Measurements from ENCODE around the gene GRM7.

The GRM7 gene

DNA sequence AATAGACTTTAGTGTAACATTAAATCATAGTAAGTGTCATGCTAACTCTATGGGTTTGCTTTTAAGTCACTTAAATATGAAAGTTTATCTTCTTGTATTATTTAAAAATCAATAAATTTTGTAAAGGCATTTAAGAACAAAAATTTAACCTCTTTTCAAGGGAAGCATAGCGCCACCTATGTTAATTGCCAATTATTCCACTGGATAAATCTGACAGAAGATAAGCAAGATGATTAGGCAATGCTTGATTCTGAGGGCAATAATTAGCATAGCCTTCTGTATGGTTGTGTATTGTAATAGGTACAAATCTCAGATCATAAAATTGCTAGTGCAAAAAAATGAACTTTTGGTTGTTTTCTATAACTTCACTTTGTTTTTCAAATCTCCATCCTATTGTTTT, 560.1 kb downstream of the GRM7 start:
- no peak for DNase-seq (ENCODE audit: low read depth in 1 of 2, low spot score in 1 of 2)
- Histone ChIP-seq H3K27ac (replicated peaks) (no peak overlapping the region), H3K27me3 (ENCODE audit: insufficient read depth, poor library complexity, severe bottlenecking) (no peaks in the 10 kb centered on the region), H3K4me3 (replicated peaks; ENCODE audit: insufficient read depth, low read length) (no peak overlapping the region)
- TF ChIP-seq, protein P1, sequence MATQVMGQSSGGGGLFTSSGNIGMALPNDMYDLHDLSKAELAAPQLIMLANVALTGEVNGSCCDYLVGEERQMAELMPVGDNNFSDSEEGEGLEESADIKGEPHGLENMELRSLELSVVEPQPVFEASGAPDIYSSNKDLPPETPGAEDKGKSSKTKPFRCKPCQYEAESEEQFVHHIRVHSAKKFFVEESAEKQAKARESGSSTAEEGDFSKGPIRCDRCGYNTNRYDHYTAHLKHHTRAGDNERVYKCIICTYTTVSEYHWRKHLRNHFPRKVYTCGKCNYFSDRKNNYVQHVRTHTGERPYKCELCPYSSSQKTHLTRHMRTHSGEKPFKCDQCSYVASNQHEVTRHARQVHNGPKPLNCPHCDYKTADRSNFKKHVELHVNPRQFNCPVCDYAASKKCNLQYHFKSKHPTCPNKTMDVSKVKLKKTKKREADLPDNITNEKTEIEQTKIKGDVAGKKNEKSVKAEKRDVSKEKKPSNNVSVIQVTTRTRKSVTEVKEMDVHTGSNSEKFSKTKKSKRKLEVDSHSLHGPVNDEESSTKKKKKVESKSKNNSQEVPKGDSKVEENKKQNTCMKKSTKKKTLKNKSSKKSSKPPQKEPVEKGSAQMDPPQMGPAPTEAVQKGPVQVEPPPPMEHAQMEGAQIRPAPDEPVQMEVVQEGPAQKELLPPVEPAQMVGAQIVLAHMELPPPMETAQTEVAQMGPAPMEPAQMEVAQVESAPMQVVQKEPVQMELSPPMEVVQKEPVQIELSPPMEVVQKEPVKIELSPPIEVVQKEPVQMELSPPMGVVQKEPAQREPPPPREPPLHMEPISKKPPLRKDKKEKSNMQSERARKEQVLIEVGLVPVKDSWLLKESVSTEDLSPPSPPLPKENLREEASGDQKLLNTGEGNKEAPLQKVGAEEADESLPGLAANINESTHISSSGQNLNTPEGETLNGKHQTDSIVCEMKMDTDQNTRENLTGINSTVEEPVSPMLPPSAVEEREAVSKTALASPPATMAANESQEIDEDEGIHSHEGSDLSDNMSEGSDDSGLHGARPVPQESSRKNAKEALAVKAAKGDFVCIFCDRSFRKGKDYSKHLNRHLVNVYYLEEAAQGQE (IDR thresholded peaks at IDR 0.05; ENCODE audit: insufficient replicate concordance, low read depth) = no peak
- no peak for TF ChIP-seq GABPA (IDR thresholded peaks at IDR 0.05; ENCODE audit: low read depth)
- no peak for TF ChIP-seq SPI1 (IDR thresholded peaks at IDR 0.05; ENCODE audit: borderline replicate concordance, low read depth)
- TF ChIP-seq, protein P2, sequence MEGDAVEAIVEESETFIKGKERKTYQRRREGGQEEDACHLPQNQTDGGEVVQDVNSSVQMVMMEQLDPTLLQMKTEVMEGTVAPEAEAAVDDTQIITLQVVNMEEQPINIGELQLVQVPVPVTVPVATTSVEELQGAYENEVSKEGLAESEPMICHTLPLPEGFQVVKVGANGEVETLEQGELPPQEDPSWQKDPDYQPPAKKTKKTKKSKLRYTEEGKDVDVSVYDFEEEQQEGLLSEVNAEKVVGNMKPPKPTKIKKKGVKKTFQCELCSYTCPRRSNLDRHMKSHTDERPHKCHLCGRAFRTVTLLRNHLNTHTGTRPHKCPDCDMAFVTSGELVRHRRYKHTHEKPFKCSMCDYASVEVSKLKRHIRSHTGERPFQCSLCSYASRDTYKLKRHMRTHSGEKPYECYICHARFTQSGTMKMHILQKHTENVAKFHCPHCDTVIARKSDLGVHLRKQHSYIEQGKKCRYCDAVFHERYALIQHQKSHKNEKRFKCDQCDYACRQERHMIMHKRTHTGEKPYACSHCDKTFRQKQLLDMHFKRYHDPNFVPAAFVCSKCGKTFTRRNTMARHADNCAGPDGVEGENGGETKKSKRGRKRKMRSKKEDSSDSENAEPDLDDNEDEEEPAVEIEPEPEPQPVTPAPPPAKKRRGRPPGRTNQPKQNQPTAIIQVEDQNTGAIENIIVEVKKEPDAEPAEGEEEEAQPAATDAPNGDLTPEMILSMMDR (IDR thresholded peaks at IDR 0.05; ENCODE audit: insufficient read depth, low read length) = no peak
- TF ChIP-seq POLR2AphosphoS5 (IDR thresholded peaks at IDR 0.05; ENCODE audit: low read depth) = no peak

DNA sequence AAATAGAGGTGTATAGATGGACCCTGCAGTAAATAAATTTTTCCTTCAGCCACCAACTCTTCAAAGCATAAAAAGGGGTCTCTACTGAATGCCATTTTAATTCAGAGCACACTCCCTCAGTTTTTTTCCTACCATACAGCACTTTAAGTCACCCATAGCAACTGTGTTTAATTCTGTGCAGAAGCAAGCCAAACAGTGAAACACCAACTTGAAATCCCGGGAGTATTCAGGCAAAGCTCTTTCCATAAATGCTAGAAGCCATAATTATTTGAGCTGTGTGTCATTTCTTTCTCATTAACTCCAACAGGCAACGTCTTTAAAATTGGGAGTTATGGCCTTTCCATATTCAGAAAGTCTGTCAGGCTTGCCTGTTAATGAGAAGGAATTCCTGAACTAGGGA, 562.1 kb downstream of the GRM7 start:
- TF ChIP-seq POLR2AphosphoS5 (IDR thresholded peaks at IDR 0.05; ENCODE audit: low read depth) (no peak), GABPA (IDR thresholded peaks at IDR 0.05; ENCODE audit: low read depth) (no peak), SPI1 (IDR thresholded peaks at IDR 0.05; ENCODE audit: borderline replicate concordance, low read depth) (no peak)
- TF ChIP-seq, protein P2 (IDR thresholded peaks at IDR 0.05; ENCODE audit: insufficient read depth, low read length) = no peak
- TF ChIP-seq, protein P1 (IDR thresholded peaks at IDR 0.05; ENCODE audit: insufficient replicate concordance, low read depth) = no peak
- no peak overlapping the region for H3K4me3 ChIP-seq (replicated peaks; ENCODE audit: insufficient read depth, low read length)

DNA sequence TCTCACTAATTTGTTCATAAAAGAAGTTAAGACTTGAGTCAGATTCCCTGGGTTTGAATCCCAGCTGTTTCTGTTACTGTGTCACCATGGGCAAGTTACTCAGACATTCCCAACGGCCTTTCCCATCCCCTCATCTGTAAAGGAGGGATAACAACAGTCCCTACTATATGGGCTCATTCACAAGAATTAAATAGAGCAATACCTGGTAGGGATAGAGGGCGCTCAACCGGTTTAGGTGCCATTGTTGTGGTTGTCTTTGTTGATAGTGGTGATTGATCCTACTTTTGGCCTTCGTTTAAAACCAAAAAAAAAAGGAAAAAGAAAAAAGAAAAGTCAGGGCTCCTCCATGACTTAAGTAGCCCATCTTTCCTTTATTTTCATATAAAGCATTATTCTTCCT, 563.1 kb downstream of the GRM7 start:
- TF ChIP-seq, protein P2 (IDR thresholded peaks at IDR 0.05; ENCODE audit: insufficient read depth, low read length) = no peak
- no peak for TF ChIP-seq POLR2AphosphoS5 (IDR thresholded peaks at IDR 0.05; ENCODE audit: low read depth)
- TF ChIP-seq, protein P1 (IDR thresholded peaks at IDR 0.05; ENCODE audit: insufficient replicate concordance, low read depth) = no peak
- TF ChIP-seq GABPA (IDR thresholded peaks at IDR 0.05; ENCODE audit: low read depth) = no peak
- no peak for TF ChIP-seq SPI1 (IDR thresholded peaks at IDR 0.05; ENCODE audit: borderline replicate concordance, low read depth)
- Histone ChIP-seq H3K27ac (replicated peaks) (no peak overlapping the region), H3K27me3 (ENCODE audit: insufficient read depth, poor library complexity, severe bottlenecking) (no peaks in the 10 kb centered on the region), H3K4me3 (replicated peaks; ENCODE audit: insufficient read depth, low read length) (no peak overlapping the region)
- no peak for DNase-seq (ENCODE audit: low read depth in 1 of 2, low spot score in 1 of 2)

More for the DNA sequence above, 562.1 kb downstream of the GRM7 start:
- Histone ChIP-seq H3K27me3 (ENCODE audit: insufficient read depth, poor library complexity, severe bottlenecking) (no peaks in the 10 kb centered on the region), H3K27ac (replicated peaks) (no peak overlapping the region)
- no peak for DNase-seq (ENCODE audit: low read depth in 1 of 2, low spot score in 1 of 2)

Data from HL-60 (cell line).